ENCODE data around the gene METTL1. TPM values are rescaled to one million over a fixed set of nuclear protein-coding genes. Genes with fewer than 3 reads are reported as not detected.

Gene METTL1
- total and polyA plus RNA-seq, 9 donors, result 15.3 to 33.6 (median 23.4) TPM

GRCh38 chr12:57813971-57814772, 42.3 kb upstream of the METTL1 start:
- WGBS (ENCODE audit: insufficient coverage), result 76% methylated on average over 5 of the region's 17 CpGs
- DNase-seq, result peak; percentile 51
- Histone ChIP-seq H3K27me3 (ENCODE audit: control insufficient read depth, insufficient read depth, low read length) (no peaks in the 10 kb centered on the region), H3K27ac (ENCODE audit: low read length) (no peak overlapping the region), H3K4me1 (ENCODE audit: control insufficient read depth, insufficient read depth, low read length) (peaks cover 23% of the 10 kb centered on the region), H3K4me3 (ENCODE audit: low read length) (no peak overlapping the region), H3K36me3 (ENCODE audit: control insufficient read depth, insufficient read depth, low read length) (peaks cover 43% of the 10 kb centered on the region), H3K9me3 (replicated peaks; ENCODE audit: control insufficient read depth, low read depth, low read length) (no peaks in the 10 kb centered on the region)

GRCh38 chr12:57813111-57813970, 41.4 kb upstream of the METTL1 start:
- Histone ChIP-seq H3K36me3 (ENCODE audit: control insufficient read depth, insufficient read depth, low read length) (peaks cover 42% of the 10 kb centered on the region), H3K27ac (ENCODE audit: low read length) (no peak overlapping the region), H3K4me1 (ENCODE audit: control insufficient read depth, insufficient read depth, low read length) (peaks cover 23% of the 10 kb centered on the region), H3K9me3 (replicated peaks; ENCODE audit: control insufficient read depth, low read depth, low read length) (no peaks in the 10 kb centered on the region), H3K4me3 (ENCODE audit: low read length) (no peak overlapping the region), H3K27me3 (ENCODE audit: control insufficient read depth, insufficient read depth, low read length) (no peaks in the 10 kb centered on the region)
- DNase-seq, result no peak
- 82% methylated on average over 9 of the region's 14 CpGs for WGBS (ENCODE audit: insufficient coverage)

- no peak for DNase-seq
- WGBS (ENCODE audit: insufficient coverage), result 97% methylated on average over 4 of the region's 10 CpGs
- H3K36me3 ChIP-seq (ENCODE audit: control insufficient read depth, insufficient read depth, low read length), result peaks cover 58% of the 10 kb centered on the region
- H3K27me3 ChIP-seq (ENCODE audit: control insufficient read depth, insufficient read depth, low read length), result no peaks in the 10 kb centered on the region
- no peak overlapping the region for H3K27ac ChIP-seq (ENCODE audit: low read length)
- H3K9me3 ChIP-seq (replicated peaks; ENCODE audit: control insufficient read depth, low read depth, low read length), result no peaks in the 10 kb centered on the region
- H3K4me1 ChIP-seq (ENCODE audit: control insufficient read depth, insufficient read depth, low read length), result peaks cover 17% of the 10 kb centered on the region
- no peak overlapping the region for H3K4me3 ChIP-seq (ENCODE audit: low read length)
Measured at GRCh38 chr12:57811028-57811755, 39.3 kb upstream of the METTL1 start.

GRCh38 chr12:57810450-57810849, 38.5 kb upstream of the METTL1 start:
- peaks cover 57% of the 10 kb centered on the region for H3K36me3 ChIP-seq (ENCODE audit: control insufficient read depth, insufficient read depth, low read length)
- peaks cover 11% of the 10 kb centered on the region for H3K4me1 ChIP-seq (ENCODE audit: control insufficient read depth, insufficient read depth, low read length)
- no peak overlapping the region for H3K27ac ChIP-seq (ENCODE audit: low read length)
- WGBS (ENCODE audit: insufficient coverage), result 29% methylated on average over 4 of the region's 5 CpGs
- no peaks in the 10 kb centered on the region for H3K27me3 ChIP-seq (ENCODE audit: control insufficient read depth, insufficient read depth, low read length)
- H3K9me3 ChIP-seq (replicated peaks; ENCODE audit: control insufficient read depth, low read depth, low read length), result no peaks in the 10 kb centered on the region
- no peak overlapping the region for H3K4me3 ChIP-seq (ENCODE audit: low read length)
- peak; percentile 24 for DNase-seq

- Histone ChIP-seq H3K4me1 (ENCODE audit: control insufficient read depth, insufficient read depth, low read length) (peaks cover 4% of the 10 kb centered on the region), H3K9me3 (replicated peaks; ENCODE audit: control insufficient read depth, low read depth, low read length) (no peaks in the 10 kb centered on the region), H3K27me3 (ENCODE audit: control insufficient read depth, insufficient read depth, low read length) (no peaks in the 10 kb centered on the region), H3K4me3 (ENCODE audit: low read length) (no peak overlapping the region), H3K36me3 (ENCODE audit: control insufficient read depth, insufficient read depth, low read length) (peaks cover 53% of the 10 kb centered on the region), H3K27ac (ENCODE audit: low read length) (no peak overlapping the region)
- DNase-seq, result no peak
- 94% methylated on average over 2 of the region's 3 CpGs for WGBS (ENCODE audit: insufficient coverage)
Measured at GRCh38 chr12:57809425-57809824, 37.5 kb upstream of the METTL1 start.

GRCh38 chr12:57808351-57808750, 36.4 kb upstream of the METTL1 start:
- Histone ChIP-seq H3K4me3 (ENCODE audit: low read length) (no peak overlapping the region), H3K9me3 (replicated peaks; ENCODE audit: control insufficient read depth, low read depth, low read length) (no peaks in the 10 kb centered on the region), H3K27me3 (ENCODE audit: control insufficient read depth, insufficient read depth, low read length) (no peaks in the 10 kb centered on the region), H3K36me3 (ENCODE audit: control insufficient read depth, insufficient read depth, low read length) (peaks cover 60% of the 10 kb centered on the region), H3K4me1 (ENCODE audit: control insufficient read depth, insufficient read depth, low read length) (no peaks in the 10 kb centered on the region), H3K27ac (ENCODE audit: low read length) (no peak overlapping the region)
- 90% methylated on average over 4 of the region's 5 CpGs for WGBS (ENCODE audit: insufficient coverage)
- DNase-seq, result no peak

- WGBS (ENCODE audit: insufficient coverage), result 92% methylated on average over 7 of the region's 9 CpGs
- H3K4me1 ChIP-seq (ENCODE audit: control insufficient read depth, insufficient read depth, low read length), result no peaks in the 10 kb centered on the region
- peaks cover 68% of the 10 kb centered on the region for H3K36me3 ChIP-seq (ENCODE audit: control insufficient read depth, insufficient read depth, low read length)
- no peaks in the 10 kb centered on the region for H3K27me3 ChIP-seq (ENCODE audit: control insufficient read depth, insufficient read depth, low read length)
- no peak overlapping the region for H3K27ac ChIP-seq (ENCODE audit: low read length)
- H3K4me3 ChIP-seq (ENCODE audit: low read length), result no peak overlapping the region
- no peaks in the 10 kb centered on the region for H3K9me3 ChIP-seq (replicated peaks; ENCODE audit: control insufficient read depth, low read depth, low read length)
- DNase-seq, result no peak
Measured at GRCh38 chr12:57807285-57807684, 35.4 kb upstream of the METTL1 start.

GRCh38 chr12:57806677-57807076, 34.8 kb upstream of the METTL1 start:
- DNase-seq, result no peak
- Histone ChIP-seq H3K4me1 (ENCODE audit: control insufficient read depth, insufficient read depth, low read length) (no peaks in the 10 kb centered on the region), H3K27ac (ENCODE audit: low read length) (no peak overlapping the region), H3K9me3 (replicated peaks; ENCODE audit: control insufficient read depth, low read depth, low read length) (no peaks in the 10 kb centered on the region), H3K4me3 (ENCODE audit: low read length) (no peak overlapping the region), H3K27me3 (ENCODE audit: control insufficient read depth, insufficient read depth, low read length) (no peaks in the 10 kb centered on the region), H3K36me3 (ENCODE audit: control insufficient read depth, insufficient read depth, low read length) (peaks cover 70% of the 10 kb centered on the region)
- WGBS (ENCODE audit: insufficient coverage), result 93% methylated on average over 2 of the region's 3 CpGs

- 36% methylated on average over 3 of the region's 9 CpGs for WGBS (ENCODE audit: insufficient coverage)
- H3K27ac ChIP-seq (ENCODE audit: low read length), result no peak overlapping the region
- no peaks in the 10 kb centered on the region for H3K4me1 ChIP-seq (ENCODE audit: control insufficient read depth, insufficient read depth, low read length)
- peak; percentile 32 for DNase-seq
- H3K27me3 ChIP-seq (ENCODE audit: control insufficient read depth, insufficient read depth, low read length), result no peaks in the 10 kb centered on the region
- no peaks in the 10 kb centered on the region for H3K9me3 ChIP-seq (replicated peaks; ENCODE audit: control insufficient read depth, low read depth, low read length)
- peaks cover 64% of the 10 kb centered on the region for H3K36me3 ChIP-seq (ENCODE audit: control insufficient read depth, insufficient read depth, low read length)
- H3K4me3 ChIP-seq (ENCODE audit: low read length), result no peak overlapping the region
Measured at GRCh38 chr12:57803319-57803893, 31.5 kb upstream of the METTL1 start.

Measured in muscle of leg (tissue), 11 donors.